Left lobe of liver (tissue), 2 donors: ENCODE results near the gene NDUFB10. TPM values are rescaled to one million over a fixed set of nuclear protein-coding genes. Genes with fewer than 3 reads are reported as not detected.
A peak's percentile ranks its signal among the peaks of the same experiment; 100 is the strongest.

Experiments used
- ATAC-seq: fragments of 200-7000 bp; cut with Tn5 transposase; one replicate; pipeline ENCODE4 v1.9.1; 2020; ENCODE audit warnings: mild to moderate bottlenecking, moderate library complexity
- DNase-seq: peaks from one replicate; pipeline ENCODE4 v3.0.0-alpha.2; 2020; ENCODE audit warnings: low spot score
- total RNA-seq: library from RNA; stranded (reverse); gene quantifications from one replicate; pipeline ENCODE4 v1.2.1, GENCODE V29; 2021
- donor health status: DM: no; HTN: no; CAD: no; lungs with moderate emphysema.
- donor health status: DM: no; HTN: yes; CAD: no.

NDUFB10 gene
- total RNA-seq, 1 donor from 2014 or later = 88.6 TPM

GRCh38 chr16:1965396-1966001, 6.2 kb downstream of the NDUFB10 start:
- DNase-seq (no peak), ATAC-seq (peak; percentile 4)

GRCh38 chr16:1966460-1966859, 7.1 kb downstream of the NDUFB10 start, which contains the start of gene RNF151:
Gene RNF151 (plus strand): TSS chr16:1966856. CDS start chr16:1966882, 26 bp downstream.
- ATAC-seq (no peak), DNase-seq (no peak)

- DNase-seq = no peak
These were observed 9.0 kb downstream of the NDUFB10 start for GRCh38 chr16:1968146-1968953.

GRCh38 chr16:1971796-1972489, 12.6 kb downstream of the NDUFB10 start, which contains the start of gene TBL3:
Gene TBL3 (plus strand): TSS chr16:1972053. CDS start chr16:1972165, 112 bp downstream.
- ATAC-seq = peak; percentile 92
- peak; percentile 95 for DNase-seq

More at GRCh38 chr16:1968146-1968953, 9.0 kb downstream of the NDUFB10 start:
- no peak for ATAC-seq

- DNase-seq (no peak), ATAC-seq (peak; percentile 3)
These were observed 13.1 kb downstream of the NDUFB10 start for GRCh38 chr16:1972490-1972877.

- ATAC-seq (no peak), DNase-seq (no peak)
These were observed 14.3 kb downstream of the NDUFB10 start for GRCh38 chr16:1973461-1974156.

- no peak for DNase-seq
- no peak for ATAC-seq
These were observed 15.1 kb downstream of the NDUFB10 start for GRCh38 chr16:1974157-1975070.

- no peak for ATAC-seq
- no peak for DNase-seq
These were observed 16.3 kb downstream of the NDUFB10 start for GRCh38 chr16:1975432-1976215.

GRCh38 chr16:1976216-1976520, 16.8 kb downstream of the NDUFB10 start:
- no peak for ATAC-seq
- DNase-seq = no peak

GRCh38 chr16:1976951-1977874, 17.9 kb downstream of the NDUFB10 start:
- no peak for DNase-seq
- ATAC-seq = no peak

- ATAC-seq (no peak), DNase-seq (no peak)
These were observed 18.5 kb downstream of the NDUFB10 start for GRCh38 chr16:1977875-1978268.

GRCh38 chr16:1978476-1979120, 19.3 kb downstream of the NDUFB10 start:
- DNase-seq (no peak), ATAC-seq (no peak)

GRCh38 chr16:1979271-1980029, 20.1 kb downstream of the NDUFB10 start:
- no peak for ATAC-seq
- DNase-seq = no peak

GRCh38 chr16:1980030-1980769, 20.9 kb downstream of the NDUFB10 start:
- no peak for DNase-seq

GRCh38 chr16:1980770-1981087, 21.4 kb downstream of the NDUFB10 start:
- ATAC-seq (no peak), DNase-seq (no peak)

More at GRCh38 chr16:1980030-1980769, 20.9 kb downstream of the NDUFB10 start:
- no peak for ATAC-seq

GRCh38 chr16:1981398-1981836, 22.1 kb downstream of the NDUFB10 start, which contains the start of gene NOXO1:
Gene NOXO1 (minus strand): TSS chr16:1981469. CDS start chr16:1981179, 290 bp downstream.
- no peak for DNase-seq
- no peak for ATAC-seq
